ENCODE results near the gene PLPPR5. TPM values are rescaled to one million over a fixed set of nuclear protein-coding genes. Genes with fewer than 3 reads are reported as not detected.

The PLPPR5 gene
- total RNA-seq, 2 donors from 2014 or later, result not detected

- Histone ChIP-seq H3K36me3 (no peaks in the 10 kb centered on the region), H3K4me3 (no peak overlapping the region), H3K27ac (no peak overlapping the region), H3K27me3 (no peaks in the 10 kb centered on the region), H3K9me3 (no peaks in the 10 kb centered on the region), H3K4me1 (no peaks in the 10 kb centered on the region)
- TF ChIP-seq CTCF (IDR thresholded peaks at IDR 0.05), result no peak
- DNase-seq (ENCODE audit: low spot score), result no peak
These were observed 93.8 kb downstream of the PLPPR5 start for GRCh38 chr1:98910827-98911226.

GRCh38 chr1:98908980-98909379 is 95.7 kb downstream of the PLPPR5 start:
- Histone ChIP-seq H3K4me1 (no peaks in the 10 kb centered on the region), H3K9me3 (no peaks in the 10 kb centered on the region), H3K27me3 (no peaks in the 10 kb centered on the region), H3K36me3 (no peaks in the 10 kb centered on the region), H3K4me3 (no peak overlapping the region), H3K27ac (no peak overlapping the region)
- TF ChIP-seq CTCF (IDR thresholded peaks at IDR 0.05), result no peak
- no peak for DNase-seq (ENCODE audit: low spot score)

GRCh38 chr1:98906809-98907208 is 97.9 kb downstream of the PLPPR5 start:
- H3K4me3 ChIP-seq, result no peak overlapping the region
- H3K36me3 ChIP-seq, result no peaks in the 10 kb centered on the region
- H3K27me3 ChIP-seq, result no peaks in the 10 kb centered on the region
- no peaks in the 10 kb centered on the region for H3K9me3 ChIP-seq
- no peak for DNase-seq (ENCODE audit: low spot score)
- no peaks in the 10 kb centered on the region for H3K4me1 ChIP-seq
- H3K27ac ChIP-seq, result no peak overlapping the region
- TF ChIP-seq CTCF (IDR thresholded peaks at IDR 0.05), result no peak

DNA sequence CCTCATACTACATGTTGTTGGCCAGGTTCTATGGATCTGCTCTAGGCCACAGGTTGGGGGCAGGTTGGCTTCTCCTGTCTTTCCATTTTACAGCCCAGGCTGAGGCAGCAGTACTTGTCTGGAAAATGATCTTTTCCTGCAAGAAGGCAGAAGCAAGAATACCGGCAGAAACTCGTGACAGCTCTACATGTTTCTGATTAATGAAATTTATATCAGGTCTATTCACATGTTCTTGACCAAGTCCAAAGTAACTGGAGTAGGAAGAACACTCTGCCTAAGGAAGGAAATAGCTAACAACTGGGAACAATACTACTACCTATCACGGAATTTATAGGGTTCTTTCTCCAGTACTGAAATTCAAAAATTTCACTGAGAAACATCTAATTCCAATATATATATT is 98.3 kb downstream of the PLPPR5 start:
- H3K4me3 ChIP-seq, result no peak overlapping the region
- TF ChIP-seq CTCF (IDR thresholded peaks at IDR 0.05), result no peak
- no peaks in the 10 kb centered on the region for H3K27me3 ChIP-seq
- no peaks in the 10 kb centered on the region for H3K4me1 ChIP-seq
- H3K27ac ChIP-seq, result no peak overlapping the region
- no peak for DNase-seq (ENCODE audit: low spot score)
- no peaks in the 10 kb centered on the region for H3K36me3 ChIP-seq
- no peaks in the 10 kb centered on the region for H3K9me3 ChIP-seq

DNA sequence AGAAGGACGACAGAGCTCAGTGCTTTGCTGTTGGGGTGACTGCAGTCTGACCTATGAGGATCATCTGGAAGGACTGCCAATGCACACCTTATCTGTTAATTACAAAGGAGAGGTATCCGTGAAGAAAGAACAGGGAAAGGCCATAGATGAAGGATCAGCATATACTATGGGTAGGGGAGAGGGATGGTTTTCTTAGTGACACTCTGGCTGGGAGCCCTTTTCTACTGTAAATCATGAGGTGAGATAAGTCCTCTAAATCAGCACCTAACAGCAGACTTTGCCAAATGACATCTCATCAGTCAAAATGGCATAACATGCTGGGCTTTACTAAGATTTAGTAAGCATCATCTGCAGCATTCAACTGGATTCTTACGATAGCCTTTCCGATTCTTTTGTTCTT is 100.0 kb downstream of the PLPPR5 start:
- no peak for DNase-seq (ENCODE audit: low spot score)
- Histone ChIP-seq H3K36me3 (no peaks in the 10 kb centered on the region), H3K4me3 (no peak overlapping the region), H3K27ac (no peak overlapping the region), H3K9me3 (no peaks in the 10 kb centered on the region), H3K27me3 (no peaks in the 10 kb centered on the region), H3K4me1 (no peaks in the 10 kb centered on the region)
- no peak for TF ChIP-seq CTCF (IDR thresholded peaks at IDR 0.05)

DNA sequence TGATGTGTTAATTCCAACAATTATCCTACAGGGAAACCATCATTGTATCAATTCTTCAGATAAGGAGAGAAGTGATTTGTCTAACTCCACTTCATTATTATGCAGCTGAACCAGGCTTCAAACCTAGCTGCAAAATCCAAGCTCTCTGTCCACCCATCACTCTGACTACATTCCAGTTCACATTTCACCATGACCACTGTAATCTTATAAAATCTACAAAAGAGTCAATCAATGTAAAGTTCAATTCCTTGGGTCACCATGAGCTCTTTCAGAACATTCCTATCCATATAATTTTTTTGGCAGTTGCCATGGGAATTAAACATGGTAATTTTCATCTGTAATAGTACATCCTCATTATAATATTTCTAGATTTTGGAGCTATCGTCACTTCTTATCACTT is 100.9 kb downstream of the PLPPR5 start:
- no peak overlapping the region for H3K27ac ChIP-seq
- no peaks in the 10 kb centered on the region for H3K27me3 ChIP-seq
- no peak for TF ChIP-seq CTCF (IDR thresholded peaks at IDR 0.05)
- no peak for DNase-seq (ENCODE audit: low spot score)
- no peaks in the 10 kb centered on the region for H3K36me3 ChIP-seq
- no peaks in the 10 kb centered on the region for H3K9me3 ChIP-seq
- no peaks in the 10 kb centered on the region for H3K4me1 ChIP-seq
- H3K4me3 ChIP-seq, result no peak overlapping the region
